Activated CD4-positive, alpha-beta T cell treated with anti-CD3 and anti-CD28 coated beads, Interleukin-2, amount 10 ng/mL, durations not matched to agents 7 days and 5 days (primary cell): ENCODE measurements around the gene DENND4A. TPM values are rescaled to one million over a fixed set of nuclear protein-coding genes. Genes with fewer than 3 reads are reported as not detected.
A peak's percentile ranks its signal among the peaks of the same experiment; 100 is the strongest.

ENCODE experiments used
- CTCF ChIA-PET: fragments of 350-600 bp; sonication (Branson Sonifier 250); formaldehyde crosslinking; loops from one replicate; lab custom pipeline; 2021; ENCODE audit warnings: antibody characterized with exemption; lab: Charles Lee
- POLR2A ChIA-PET: fragments of 350-600 bp; sonication (Branson Sonifier 250); formaldehyde crosslinking; loops from one replicate; lab custom pipeline; 2021; ENCODE audit warnings: antibody characterized with exemption; lab: Charles Lee
- DNase-seq: peaks from one replicate; pipeline ENCODE4 v3.0.0-alpha.2; 2020
- H3K27ac Mint-ChIP-seq: one replicate; pipeline ENCODE4 v1.8.0; 2021; ENCODE audit warnings: mild to moderate bottlenecking, moderate library complexity, mixed read lengths
- H3K27me3 Mint-ChIP-seq: one replicate; pipeline ENCODE4 v1.8.0; 2021; ENCODE audit warnings: mixed read lengths
- H3K36me3 Mint-ChIP-seq: one replicate; pipeline ENCODE4 v1.8.0; 2021; ENCODE audit warnings: low read depth, mixed read lengths
- H3K4me1 Mint-ChIP-seq: one replicate; pipeline ENCODE4 v1.8.0; 2021; ENCODE audit warnings: mixed read lengths
- H3K4me3 Mint-ChIP-seq: one replicate; pipeline ENCODE4 v1.8.0; 2021; ENCODE audit warnings: mild to moderate bottlenecking, moderate library complexity, mixed read lengths
- H3K9me3 Mint-ChIP-seq: one replicate; pipeline ENCODE4 v1.8.0; 2021; ENCODE audit warnings: mixed read lengths
- total RNA-seq, 2 experiments: library from RNA; stranded (reverse); gene quantifications; one replicate each; pipeline ENCODE4 v1.2.3, GENCODE V29; 2021

DENND4A gene
- total RNA-seq, 2 experiments from 2014 or later = 30.9 to 40.2 TPM

- ChIA-PET POLR2A (no interaction called here), CTCF (interaction anchor here (1.2 to 1.7 kb wide), 3 partner anchors 12 to 17 kb away, joined by 4 to 8 read pairs (median 4); no protein-coding TSS in a partner anchor)
- Mint-ChIP-seq H3K4me1 (peaks cover 12% of the 10 kb centered on the region), H3K4me3 (no peak overlapping the region), H3K9me3 (no peaks in the 10 kb centered on the region), H3K36me3 (peaks cover 5% of the 10 kb centered on the region), H3K27me3 (no peaks in the 10 kb centered on the region), H3K27ac (no peak overlapping the region)
- no peak for DNase-seq
Observed at GRCh38 chr15:65650312-65651041, 141.6 kb downstream of the DENND4A start.

- peaks cover 2% of the 10 kb centered on the region for H3K36me3 Mint-ChIP-seq
- ChIA-PET POLR2A (no interaction called here), CTCF (interaction anchor here (1.0 kb wide), 1 partner anchor 16 kb away, joined by 3 read pairs; no protein-coding TSS in a partner anchor)
- peaks cover 12% of the 10 kb centered on the region for H3K4me1 Mint-ChIP-seq
- no peaks in the 10 kb centered on the region for H3K9me3 Mint-ChIP-seq
- H3K4me3 Mint-ChIP-seq = no peak overlapping the region
- DNase-seq = no peak
- H3K27me3 Mint-ChIP-seq = no peaks in the 10 kb centered on the region
- no peak overlapping the region for H3K27ac Mint-ChIP-seq
Observed at GRCh38 chr15:65646486-65646885, 145.6 kb downstream of the DENND4A start.

- no peak overlapping the region for H3K27ac Mint-ChIP-seq
- ChIA-PET CTCF (interaction anchor here (0.7 to 1.3 kb wide), 2 partner anchors 13 to 22 kb away, joined by 3 to 4 read pairs; no protein-coding TSS in a partner anchor), POLR2A (interaction anchor here (1.0 kb wide), 1 partner anchor 8 kb away, joined by 3 read pairs; no protein-coding TSS in a partner anchor)
- H3K9me3 Mint-ChIP-seq = no peaks in the 10 kb centered on the region
- no peaks in the 10 kb centered on the region for H3K27me3 Mint-ChIP-seq
- peaks cover 6% of the 10 kb centered on the region for H3K4me1 Mint-ChIP-seq
- no peak for DNase-seq
- H3K4me3 Mint-ChIP-seq = no peak overlapping the region
- peaks cover under 1% of the 10 kb centered on the region for H3K36me3 Mint-ChIP-seq
Observed at GRCh38 chr15:65645392-65645791, 146.7 kb downstream of the DENND4A start.

- Mint-ChIP-seq H3K36me3 (no peaks in the 10 kb centered on the region), H3K9me3 (no peaks in the 10 kb centered on the region), H3K4me1 (no peaks in the 10 kb centered on the region), H3K27me3 (no peaks in the 10 kb centered on the region), H3K27ac (no peak overlapping the region), H3K4me3 (no peak overlapping the region)
- DNase-seq = no peak
- POLR2A ChIA-PET = no interaction called here
- CTCF ChIA-PET = interaction anchor here (0.9 to 1.3 kb wide), 2 partner anchors 12 to 188 kb away, joined by 3 to 4 read pairs; no protein-coding TSS in a partner anchor
Observed at GRCh38 chr15:65644282-65644681, 147.8 kb downstream of the DENND4A start.

- POLR2A ChIA-PET = no interaction called here
- H3K4me3 Mint-ChIP-seq = no peak overlapping the region
Observed at GRCh38 chr15:65642594-65642993, 149.5 kb downstream of the DENND4A start.

GRCh38 chr15:65641768-65642475 lies 150.2 kb downstream of the DENND4A start:
- no peak overlapping the region for H3K4me3 Mint-ChIP-seq
- ChIA-PET CTCF (interaction anchor here (1.9 to 2.9 kb wide), 2 partner anchors 10 to 215 kb away, joined by 7 to 11 read pairs; no protein-coding TSS in a partner anchor), POLR2A (interaction anchor here (0.7 kb wide), 1 partner anchor 47 kb away, joined by 3 read pairs; no protein-coding TSS in a partner anchor)
- DNase-seq = no peak
- H3K27ac Mint-ChIP-seq = no peak overlapping the region
- peaks cover 10% of the 10 kb centered on the region for H3K4me1 Mint-ChIP-seq
- H3K36me3 Mint-ChIP-seq = no peaks in the 10 kb centered on the region
- no peaks in the 10 kb centered on the region for H3K9me3 Mint-ChIP-seq
- H3K27me3 Mint-ChIP-seq = no peaks in the 10 kb centered on the region

More at GRCh38 chr15:65642594-65642993, 149.5 kb downstream of the DENND4A start:
- no peaks in the 10 kb centered on the region for H3K27me3 Mint-ChIP-seq
- H3K9me3 Mint-ChIP-seq = no peaks in the 10 kb centered on the region
- no peak for DNase-seq
- no peak overlapping the region for H3K27ac Mint-ChIP-seq
- H3K4me1 Mint-ChIP-seq = peaks cover 10% of the 10 kb centered on the region
- no peaks in the 10 kb centered on the region for H3K36me3 Mint-ChIP-seq
- CTCF ChIA-PET = interaction anchor here (1.9 to 2.9 kb wide), 2 partner anchors 11 to 215 kb away, joined by 7 to 11 read pairs; no protein-coding TSS in a partner anchor

GRCh38 chr15:65639509-65639908 lies 152.6 kb downstream of the DENND4A start:
- Mint-ChIP-seq H3K27ac (no peak overlapping the region), H3K4me1 (peaks cover 10% of the 10 kb centered on the region), H3K9me3 (no peaks in the 10 kb centered on the region), H3K4me3 (no peak overlapping the region), H3K36me3 (no peaks in the 10 kb centered on the region), H3K27me3 (no peaks in the 10 kb centered on the region)
- ChIA-PET CTCF (interaction anchor here (0.7 to 2.0 kb wide), 5 partner anchors 10 to 223 kb away, joined by 3 to 5 read pairs (median 4); no protein-coding TSS in a partner anchor), POLR2A (interaction anchor here (0.5 kb wide), 1 partner anchor 158 kb away, joined by 3 read pairs; no protein-coding TSS in a partner anchor)
- no peak for DNase-seq

GRCh38 chr15:65638681-65639089 lies 153.4 kb downstream of the DENND4A start:
- Mint-ChIP-seq H3K27ac (peak overlapping the region; percentile 0), H3K4me1 (peaks cover 10% of the 10 kb centered on the region), H3K9me3 (no peaks in the 10 kb centered on the region), H3K27me3 (no peaks in the 10 kb centered on the region), H3K36me3 (no peaks in the 10 kb centered on the region), H3K4me3 (peak overlapping the region; percentile 23)
- DNase-seq = peak; percentile 69
- POLR2A ChIA-PET = no interaction called here
- CTCF ChIA-PET = interaction anchor here (0.7 to 2.0 kb wide), 9 partner anchors 10 to 219 kb away, joined by 3 to 6 read pairs (median 4); no protein-coding TSS in a partner anchor

GRCh38 chr15:65638109-65638508 lies 154.0 kb downstream of the DENND4A start:
- Mint-ChIP-seq H3K4me3 (no peak overlapping the region), H3K27ac (no peak overlapping the region), H3K36me3 (no peaks in the 10 kb centered on the region)

GRCh38 chr15:65634356-65634755 lies 157.7 kb downstream of the DENND4A start:
- ChIA-PET CTCF (interaction anchor here (0.8 kb wide), 1 partner anchor 233 kb away, joined by 4 read pairs; no protein-coding TSS in a partner anchor), POLR2A (no interaction called here)
- Mint-ChIP-seq H3K4me3 (no peak overlapping the region), H3K27ac (no peak overlapping the region), H3K27me3 (no peaks in the 10 kb centered on the region), H3K4me1 (peaks cover 24% of the 10 kb centered on the region), H3K9me3 (no peaks in the 10 kb centered on the region), H3K36me3 (no peaks in the 10 kb centered on the region)
- DNase-seq = no peak

More at GRCh38 chr15:65638109-65638508, 154.0 kb downstream of the DENND4A start:
- no peak for DNase-seq
- H3K27me3 Mint-ChIP-seq = no peaks in the 10 kb centered on the region
- ChIA-PET CTCF (interaction anchor here (0.7 to 2.0 kb wide), 6 partner anchors 9 to 214 kb away, joined by 3 to 6 read pairs (median 4); no protein-coding TSS in a partner anchor), POLR2A (no interaction called here)
- H3K9me3 Mint-ChIP-seq = no peaks in the 10 kb centered on the region
- H3K4me1 Mint-ChIP-seq = peaks cover 10% of the 10 kb centered on the region

- CTCF ChIA-PET = no interaction called here
- Mint-ChIP-seq H3K4me1 (peaks cover 20% of the 10 kb centered on the region), H3K27me3 (no peaks in the 10 kb centered on the region), H3K27ac (no peak overlapping the region), H3K36me3 (no peaks in the 10 kb centered on the region), H3K4me3 (no peak overlapping the region), H3K9me3 (no peaks in the 10 kb centered on the region)
- no peak for DNase-seq
- POLR2A ChIA-PET = no interaction called here
Observed at GRCh38 chr15:65633752-65634151, 158.3 kb downstream of the DENND4A start.

- Mint-ChIP-seq H3K9me3 (no peaks in the 10 kb centered on the region), H3K27me3 (no peaks in the 10 kb centered on the region), H3K27ac (no peak overlapping the region), H3K4me1 (peaks cover 14% of the 10 kb centered on the region), H3K4me3 (no peak overlapping the region), H3K36me3 (no peaks in the 10 kb centered on the region)
- no peak for DNase-seq
- CTCF ChIA-PET = interaction anchor here (0.6 to 2.5 kb wide), 4 partner anchors 9 to 881 kb away, joined by 3 to 11 read pairs (median 4); no protein-coding TSS in a partner anchor
- POLR2A ChIA-PET = interaction anchor here (0.5 kb wide), 1 partner anchor 36 kb away, joined by 6 read pairs; no protein-coding TSS in a partner anchor
Observed at GRCh38 chr15:65632780-65633375, 159.2 kb downstream of the DENND4A start.
